ENCODE measurements around the gene SLC26A4. TPM values are rescaled to one million over a fixed set of nuclear protein-coding genes. Genes with fewer than 3 reads are reported as not detected.

SLC26A4 gene
- total and polyA plus RNA-seq, 5 donors, result 0.23 to 0.84 (median 0.37) TPM

DNA sequence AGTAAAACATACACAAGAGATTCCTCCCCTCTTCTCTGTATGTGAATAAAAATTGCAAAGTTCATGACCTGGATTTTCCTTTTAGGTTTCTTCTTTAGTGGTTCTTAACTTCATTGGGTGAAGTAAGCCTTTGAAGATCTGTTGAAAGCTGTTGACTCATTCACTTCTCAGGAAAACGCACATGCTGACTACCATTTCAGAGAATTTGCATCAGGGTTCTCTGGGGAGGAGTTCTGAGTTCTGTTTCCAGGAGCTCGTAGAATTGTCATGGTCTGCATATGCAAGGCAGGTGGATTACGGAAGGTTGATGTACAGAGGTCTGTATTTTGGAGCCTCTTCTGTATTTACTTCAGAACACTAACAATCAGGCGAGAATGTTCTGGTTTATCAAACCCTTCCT, 962 bp upstream of the SLC26A4 start:
- Histone ChIP-seq H3K4me3 (ENCODE audit: low read length) (no peak overlapping the region), H3K9me3 (ENCODE audit: control insufficient read depth, low read length) (no peaks in the 10 kb centered on the region), H3K27ac (ENCODE audit: low read length) (no peak overlapping the region), H3K4me1 (ENCODE audit: control insufficient read depth, insufficient read depth, low read length) (no peaks in the 10 kb centered on the region), H3K27me3 (ENCODE audit: control insufficient read depth, insufficient read depth) (no peaks in the 10 kb centered on the region)
- DNase-seq (no peak), ATAC-seq (no peak)
- intact Hi-C loops (cut with DNase I), result no loop called here
- WGBS, result 82% methylated on average over 4 of the region's 4 CpGs

DNA sequence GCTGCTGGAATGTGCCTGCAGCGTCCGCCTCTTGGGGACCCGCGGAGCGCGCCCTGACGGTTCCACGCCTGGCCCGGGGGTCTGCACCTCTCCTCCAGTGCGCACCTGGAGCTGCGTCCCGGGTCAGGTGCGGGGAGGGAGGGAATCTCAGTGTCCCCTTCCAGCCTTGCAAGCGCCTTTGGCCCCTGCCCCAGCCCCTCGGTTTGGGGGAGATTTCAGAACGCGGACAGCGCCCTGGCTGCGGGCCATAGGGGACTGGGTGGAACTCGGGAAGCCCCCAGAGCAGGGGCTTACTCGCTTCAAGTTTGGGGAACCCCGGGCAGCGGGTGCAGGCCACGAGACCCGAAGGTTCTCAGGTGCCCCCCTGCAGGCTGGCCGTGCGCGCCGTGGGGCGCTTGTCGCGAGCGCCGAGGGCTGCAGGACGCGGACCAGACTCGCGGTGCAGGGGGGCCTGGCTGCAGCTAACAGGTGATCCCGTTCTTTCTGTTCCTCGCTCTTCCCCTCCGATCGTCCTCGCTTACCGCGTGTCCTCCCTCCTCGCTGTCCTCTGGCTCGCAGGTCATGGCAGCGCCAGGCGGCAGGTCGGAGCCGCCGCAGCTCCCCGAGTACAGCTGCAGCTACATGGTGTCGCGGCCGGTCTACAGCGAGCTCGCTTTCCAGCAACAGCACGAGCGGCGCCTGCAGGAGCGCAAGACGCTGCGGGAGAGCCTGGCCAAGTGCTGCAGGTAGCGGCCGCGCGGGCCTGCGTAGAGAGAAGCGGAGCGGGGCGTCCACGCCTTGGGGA, 645 bp downstream of the SLC26A4 start:
- ATAC-seq, result peak; percentile 81 to 85
- H3K27me3 ChIP-seq (ENCODE audit: control insufficient read depth, insufficient read depth), result no peaks in the 10 kb centered on the region
- intact Hi-C loops (cut with DNase I), result no loop called here
- peak; percentile 40 to 82 (median 73) for DNase-seq
- 1% methylated on average over 73 of the region's 73 CpGs for WGBS
- peak overlapping the region; percentile 53 for H3K4me3 ChIP-seq (ENCODE audit: low read length)
- no peaks in the 10 kb centered on the region for H3K9me3 ChIP-seq (ENCODE audit: control insufficient read depth, low read length)
- no peaks in the 10 kb centered on the region for H3K4me1 ChIP-seq (ENCODE audit: control insufficient read depth, insufficient read depth, low read length)
- H3K27ac ChIP-seq (ENCODE audit: low read length), result no peak overlapping the region

DNA sequence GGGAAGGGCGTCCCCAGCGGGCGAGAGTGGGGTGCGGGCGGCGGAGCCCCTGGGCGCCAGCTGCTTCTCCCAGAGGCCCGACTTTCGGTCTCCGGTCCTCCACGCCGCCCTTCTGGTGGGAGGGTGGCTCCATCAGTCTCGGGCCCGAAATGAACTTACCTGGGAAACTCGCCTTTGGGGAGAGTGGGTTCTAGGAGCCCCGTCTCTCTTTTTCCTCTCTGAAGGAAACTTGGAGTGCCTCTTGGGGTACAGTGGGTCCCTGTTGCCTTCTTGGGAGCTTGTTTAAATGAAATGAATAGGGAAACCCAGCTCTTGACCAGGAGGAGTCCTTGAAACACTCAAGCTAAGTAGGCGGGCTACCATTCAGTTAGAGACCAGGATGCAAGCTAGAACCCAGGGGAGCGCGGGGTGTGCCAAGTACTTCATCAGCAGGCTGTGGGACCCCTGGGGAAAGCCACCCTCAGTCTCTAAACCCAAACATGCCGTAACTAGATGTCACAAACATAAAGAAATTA, 1.3 kb downstream of the SLC26A4 start:
- DNase-seq, result no peak
- intact Hi-C loops (cut with DNase I), result no loop called here
- Histone ChIP-seq H3K4me3 (ENCODE audit: low read length) (peak overlapping the region; percentile 53), H3K27ac (ENCODE audit: low read length) (no peak overlapping the region), H3K9me3 (ENCODE audit: control insufficient read depth, low read length) (no peaks in the 10 kb centered on the region), H3K27me3 (ENCODE audit: control insufficient read depth, insufficient read depth) (no peaks in the 10 kb centered on the region), H3K4me1 (ENCODE audit: control insufficient read depth, insufficient read depth, low read length) (no peaks in the 10 kb centered on the region)
- WGBS, result 13% methylated on average over 20 of the region's 20 CpGs
- no peak for ATAC-seq

DNA sequence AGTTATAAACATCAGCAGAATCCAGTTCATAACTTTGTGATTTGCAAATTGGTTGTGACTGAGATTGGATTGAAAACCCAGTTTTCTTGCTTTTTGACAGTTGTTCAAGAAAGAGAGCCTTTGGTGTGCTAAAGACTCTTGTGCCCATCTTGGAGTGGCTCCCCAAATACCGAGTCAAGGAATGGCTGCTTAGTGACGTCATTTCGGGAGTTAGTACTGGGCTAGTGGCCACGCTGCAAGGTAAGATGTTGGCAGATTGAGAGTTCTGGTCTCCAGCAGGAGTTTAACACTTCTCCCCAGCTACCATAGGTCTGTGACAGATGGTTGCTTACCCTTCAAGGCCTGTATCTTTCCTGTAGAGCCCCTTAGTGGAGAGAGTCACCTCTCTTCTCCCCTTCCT, 2.6 kb downstream of the SLC26A4 start:
- no peaks in the 10 kb centered on the region for H3K4me1 ChIP-seq (ENCODE audit: control insufficient read depth, insufficient read depth, low read length)
- H3K27me3 ChIP-seq (ENCODE audit: control insufficient read depth, insufficient read depth), result no peaks in the 10 kb centered on the region
- no peak for ATAC-seq
- DNase-seq, result no peak
- WGBS, result 81% methylated on average over 4 of the region's 4 CpGs
- H3K9me3 ChIP-seq (ENCODE audit: control insufficient read depth, low read length), result no peaks in the 10 kb centered on the region
- H3K4me3 ChIP-seq (ENCODE audit: low read length), result no peak overlapping the region
- H3K27ac ChIP-seq (ENCODE audit: low read length), result no peak overlapping the region
- intact Hi-C loops (cut with DNase I), result no loop called here

DNA sequence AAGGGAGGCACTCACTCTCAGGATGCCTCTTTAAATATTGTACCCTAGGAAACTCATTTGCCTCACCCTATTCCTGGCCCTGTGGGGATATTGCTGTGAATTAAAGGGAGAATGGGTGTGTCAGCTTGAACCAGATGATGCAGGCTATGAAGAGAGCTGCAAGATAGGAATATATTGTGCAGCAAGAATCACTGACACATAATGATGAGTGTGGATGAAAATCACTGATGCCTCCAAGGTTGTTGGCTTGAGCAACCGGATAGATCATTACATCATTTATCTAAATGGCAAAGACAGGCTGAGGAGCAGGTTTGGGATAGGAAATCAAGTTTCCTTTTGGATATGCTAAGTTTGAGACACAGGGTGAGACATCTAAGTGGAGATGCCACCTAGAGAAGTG, 6.2 kb downstream of the SLC26A4 start:
- intact Hi-C loops (cut with DNase I), result no loop called here
- WGBS, result 82% methylated on average over 1 of the region's 1 CpG
- no peak for DNase-seq
- no peak overlapping the region for H3K27ac ChIP-seq (ENCODE audit: low read length)
- H3K4me1 ChIP-seq (ENCODE audit: control insufficient read depth, insufficient read depth, low read length), result no peaks in the 10 kb centered on the region
- H3K27me3 ChIP-seq (ENCODE audit: control insufficient read depth, insufficient read depth), result no peaks in the 10 kb centered on the region
- H3K4me3 ChIP-seq (ENCODE audit: low read length), result no peak overlapping the region
- no peak for ATAC-seq
- H3K9me3 ChIP-seq (ENCODE audit: control insufficient read depth, low read length), result no peaks in the 10 kb centered on the region

DNA sequence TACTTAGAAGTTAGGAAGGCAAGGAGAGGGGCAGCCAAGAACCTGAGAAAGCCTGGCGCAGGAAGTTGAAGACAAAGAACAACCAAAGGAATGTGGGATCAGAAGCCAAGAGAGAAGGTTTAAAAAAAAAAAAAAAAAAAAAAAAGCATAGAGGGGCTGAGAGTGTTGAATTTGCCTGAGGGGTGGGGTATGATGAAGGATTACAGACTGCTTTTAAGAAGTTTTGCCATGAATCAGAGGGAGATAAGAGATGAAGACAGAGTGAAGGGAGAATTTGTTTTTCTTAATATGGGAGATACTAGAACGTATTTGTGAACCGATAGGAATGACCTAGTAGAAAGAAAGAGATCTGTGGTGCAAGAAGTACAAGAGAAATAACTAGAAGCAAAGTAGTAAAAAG, 6.7 kb downstream of the SLC26A4 start:
- no peaks in the 10 kb centered on the region for H3K9me3 ChIP-seq (ENCODE audit: control insufficient read depth, low read length)
- ATAC-seq (no peak), DNase-seq (no peak)
- intact Hi-C loops (cut with DNase I), result no loop called here
- H3K27ac ChIP-seq (ENCODE audit: low read length), result no peak overlapping the region
- no peaks in the 10 kb centered on the region for H3K27me3 ChIP-seq (ENCODE audit: control insufficient read depth, insufficient read depth)
- H3K4me3 ChIP-seq (ENCODE audit: low read length), result no peak overlapping the region
- no peaks in the 10 kb centered on the region for H3K4me1 ChIP-seq (ENCODE audit: control insufficient read depth, insufficient read depth, low read length)
- 67% methylated on average over 3 of the region's 3 CpGs for WGBS

DNA sequence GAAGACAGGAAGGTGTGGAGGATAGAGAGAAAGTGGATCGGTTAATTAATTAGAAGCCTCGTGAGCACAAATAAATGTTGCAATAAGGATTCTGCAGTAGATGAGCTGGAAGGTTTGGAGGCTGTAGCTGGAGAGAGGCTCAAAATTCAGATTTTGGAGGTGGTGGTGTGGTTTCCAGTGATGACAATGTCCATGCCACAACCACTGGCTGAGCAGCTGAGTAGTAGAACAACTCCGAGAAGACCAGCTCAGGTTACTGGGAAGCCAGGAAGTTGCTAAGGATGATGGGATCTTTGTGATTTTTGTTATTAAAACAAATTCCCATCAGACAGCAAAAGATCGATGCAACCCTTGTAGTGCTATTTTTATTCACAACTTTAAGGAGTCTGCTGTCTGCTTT, 7.7 kb downstream of the SLC26A4 start:
- no peak for ATAC-seq
- Histone ChIP-seq H3K4me1 (ENCODE audit: control insufficient read depth, insufficient read depth, low read length) (no peaks in the 10 kb centered on the region), H3K27me3 (ENCODE audit: control insufficient read depth, insufficient read depth) (no peaks in the 10 kb centered on the region), H3K4me3 (ENCODE audit: low read length) (no peak overlapping the region), H3K9me3 (ENCODE audit: control insufficient read depth, low read length) (no peaks in the 10 kb centered on the region), H3K27ac (ENCODE audit: low read length) (no peak overlapping the region)
- 76% methylated on average over 4 of the region's 4 CpGs for WGBS
- intact Hi-C loops (cut with DNase I), result no loop called here
- no peak for DNase-seq

DNA sequence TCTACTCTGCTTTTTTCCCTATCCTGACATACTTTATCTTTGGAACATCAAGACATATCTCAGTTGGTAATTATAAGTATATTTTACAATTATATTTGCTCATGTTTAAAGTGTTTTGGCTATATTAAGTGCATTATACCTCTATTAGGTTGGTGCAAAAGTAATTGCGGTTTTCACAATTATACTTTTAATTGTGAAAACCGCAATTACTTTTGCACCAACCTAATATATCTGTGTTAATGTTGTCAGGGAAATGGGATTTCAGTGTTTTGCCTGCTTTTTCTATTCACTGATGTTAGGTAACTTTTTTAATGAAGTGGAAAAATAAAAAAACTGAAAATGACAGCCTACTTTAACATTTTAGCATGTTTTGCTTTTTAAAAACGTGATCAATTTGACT, 11.6 kb downstream of the SLC26A4 start:
- H3K27me3 ChIP-seq (ENCODE audit: control insufficient read depth, insufficient read depth), result no peaks in the 10 kb centered on the region
- no peak overlapping the region for H3K27ac ChIP-seq (ENCODE audit: low read length)
- H3K9me3 ChIP-seq (ENCODE audit: control insufficient read depth, low read length), result no peaks in the 10 kb centered on the region
- intact Hi-C loops (cut with DNase I), result no loop called here
- WGBS, result 93% methylated on average over 3 of the region's 3 CpGs
- DNase-seq (no peak), ATAC-seq (no peak)
- H3K4me3 ChIP-seq (ENCODE audit: low read length), result no peak overlapping the region
- no peaks in the 10 kb centered on the region for H3K4me1 ChIP-seq (ENCODE audit: control insufficient read depth, insufficient read depth, low read length)

DNA sequence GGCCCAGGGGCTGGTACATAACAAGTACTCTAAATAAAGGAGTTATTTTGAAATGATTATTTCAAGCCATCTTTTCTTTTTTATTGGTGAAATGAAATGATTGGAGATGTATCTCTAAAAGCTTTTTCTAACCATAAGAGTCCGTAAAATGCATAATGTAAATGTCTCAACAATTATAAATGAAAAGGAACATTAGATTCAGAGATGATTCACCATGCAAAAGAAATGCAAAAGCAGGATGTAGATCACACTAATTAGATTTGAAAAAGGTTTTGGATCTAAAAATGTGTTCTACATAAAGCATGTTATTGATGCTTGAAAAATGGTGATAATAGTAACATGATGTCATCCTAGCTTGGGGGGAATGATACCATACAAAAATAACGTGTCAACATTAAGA, 15.6 kb downstream of the SLC26A4 start:
- Histone ChIP-seq H3K27me3 (ENCODE audit: control insufficient read depth, insufficient read depth) (no peaks in the 10 kb centered on the region), H3K27ac (ENCODE audit: low read length) (no peak overlapping the region), H3K9me3 (ENCODE audit: control insufficient read depth, low read length) (no peaks in the 10 kb centered on the region), H3K4me3 (ENCODE audit: low read length) (no peak overlapping the region), H3K4me1 (ENCODE audit: control insufficient read depth, insufficient read depth, low read length) (no peaks in the 10 kb centered on the region)
- intact Hi-C loops (cut with DNase I), result no loop called here
- ATAC-seq (no peak), DNase-seq (no peak)
- 73% methylated on average over 2 of the region's 2 CpGs for WGBS

DNA sequence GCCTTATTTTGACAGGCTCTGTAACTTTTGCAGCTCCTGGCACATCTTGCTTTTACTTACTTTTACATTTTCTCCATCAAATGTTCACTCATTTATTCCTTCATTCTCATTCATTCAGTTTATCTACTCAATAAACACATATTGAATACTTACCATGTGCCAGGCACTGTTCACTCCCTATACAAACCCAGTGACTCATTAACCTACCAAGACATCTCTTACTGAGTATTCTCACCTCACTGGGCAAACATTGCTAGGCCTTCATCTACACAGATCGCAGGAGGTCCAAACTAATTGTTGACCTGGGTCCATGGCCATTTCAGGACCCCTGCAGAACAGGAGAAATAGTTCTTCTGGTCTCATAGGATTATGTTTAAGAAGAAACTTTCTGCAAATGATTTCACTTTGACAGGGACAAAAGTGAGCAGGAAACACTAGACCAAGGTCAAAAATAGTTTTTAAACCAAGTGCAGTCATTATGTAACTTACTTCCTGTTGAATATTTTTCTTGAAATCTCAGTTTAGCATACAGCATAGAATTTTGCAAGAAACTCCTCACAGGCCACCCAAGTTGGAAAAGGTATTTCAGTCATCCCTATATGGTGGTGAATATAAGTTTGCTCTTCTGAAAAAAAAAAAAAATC, 17.6 kb downstream of the SLC26A4 start:
- no peaks in the 10 kb centered on the region for H3K9me3 ChIP-seq (ENCODE audit: control insufficient read depth, low read length)
- no peaks in the 10 kb centered on the region for H3K27me3 ChIP-seq (ENCODE audit: control insufficient read depth, insufficient read depth)
- no peak for ATAC-seq
- no peak overlapping the region for H3K27ac ChIP-seq (ENCODE audit: low read length)
- intact Hi-C loops (cut with DNase I), result no loop called here
- no peaks in the 10 kb centered on the region for H3K4me1 ChIP-seq (ENCODE audit: control insufficient read depth, insufficient read depth, low read length)
- H3K4me3 ChIP-seq (ENCODE audit: low read length), result no peak overlapping the region
- no peak for DNase-seq
- 94% methylated on average over 1 of the region's 1 CpG for WGBS

DNA sequence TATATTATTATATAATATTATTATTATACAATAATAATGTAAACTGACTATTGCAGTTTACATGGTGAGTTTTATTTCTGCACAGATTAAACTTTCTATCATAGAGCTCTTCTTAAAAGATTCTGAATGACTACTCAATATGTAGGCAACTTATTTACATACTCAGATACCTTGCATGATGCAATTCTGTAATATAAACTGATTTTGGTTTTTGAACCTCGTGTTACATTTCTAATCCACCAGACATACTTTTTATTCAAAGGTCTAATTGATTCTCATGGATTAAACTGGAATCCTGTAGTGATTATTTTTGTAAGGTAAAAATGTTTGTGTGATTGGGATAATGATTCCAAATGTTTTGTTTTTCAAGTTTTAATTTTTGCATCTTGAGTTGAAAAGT, 19.9 kb downstream of the SLC26A4 start:
- ATAC-seq, result no peak
- no peak overlapping the region for H3K27ac ChIP-seq (ENCODE audit: low read length)
- no peaks in the 10 kb centered on the region for H3K4me1 ChIP-seq (ENCODE audit: control insufficient read depth, insufficient read depth, low read length)
- no peak for DNase-seq
- no peak overlapping the region for H3K4me3 ChIP-seq (ENCODE audit: low read length)
- 81% methylated on average over 1 of the region's 1 CpG for WGBS
- no peaks in the 10 kb centered on the region for H3K9me3 ChIP-seq (ENCODE audit: control insufficient read depth, low read length)
- no peaks in the 10 kb centered on the region for H3K27me3 ChIP-seq (ENCODE audit: control insufficient read depth, insufficient read depth)
- intact Hi-C loops (cut with DNase I), result no loop called here
